ENCODE measurements around the gene CD248.
A peak's percentile ranks its signal among the peaks of the same experiment; 100 is the strongest.

Gene CD248

GRCh38 chr11:66268952-66269905 is 47.6 kb downstream of the CD248 start:
- H3K9me3 Mint-ChIP-seq: no peaks in the 10 kb centered on the region
- peaks cover 35% of the 10 kb centered on the region for H3K4me1 Mint-ChIP-seq
- no peak for ATAC-seq
- no peaks in the 10 kb centered on the region for H3K27me3 Mint-ChIP-seq
- peaks cover 43% of the 10 kb centered on the region for H3K36me3 Mint-ChIP-seq
- H3K4me3 Mint-ChIP-seq: peak overlapping the region; percentile 92
- peak overlapping the region; percentile 90 for H3K27ac Mint-ChIP-seq

GRCh38 chr11:66268244-66268951 is 48.4 kb downstream of the CD248 start, which contains the start of gene RAB1B:
TSS of gene RAB1B (plus strand) at chr11:66268639. CDS start at chr11:66268680, 41 bp downstream.
- no peaks in the 10 kb centered on the region for H3K9me3 Mint-ChIP-seq
- H3K27me3 Mint-ChIP-seq: no peaks in the 10 kb centered on the region
- H3K27ac Mint-ChIP-seq: peak within 1 kb of the TSS; percentile 90
- peaks cover 35% of the 10 kb centered on the region for H3K4me1 Mint-ChIP-seq
- H3K4me3 Mint-ChIP-seq: peak within 1 kb of the TSS; percentile 92
- peaks cover 43% of the 10 kb centered on the region for H3K36me3 Mint-ChIP-seq
- ATAC-seq: peak; percentile 94

DNA sequence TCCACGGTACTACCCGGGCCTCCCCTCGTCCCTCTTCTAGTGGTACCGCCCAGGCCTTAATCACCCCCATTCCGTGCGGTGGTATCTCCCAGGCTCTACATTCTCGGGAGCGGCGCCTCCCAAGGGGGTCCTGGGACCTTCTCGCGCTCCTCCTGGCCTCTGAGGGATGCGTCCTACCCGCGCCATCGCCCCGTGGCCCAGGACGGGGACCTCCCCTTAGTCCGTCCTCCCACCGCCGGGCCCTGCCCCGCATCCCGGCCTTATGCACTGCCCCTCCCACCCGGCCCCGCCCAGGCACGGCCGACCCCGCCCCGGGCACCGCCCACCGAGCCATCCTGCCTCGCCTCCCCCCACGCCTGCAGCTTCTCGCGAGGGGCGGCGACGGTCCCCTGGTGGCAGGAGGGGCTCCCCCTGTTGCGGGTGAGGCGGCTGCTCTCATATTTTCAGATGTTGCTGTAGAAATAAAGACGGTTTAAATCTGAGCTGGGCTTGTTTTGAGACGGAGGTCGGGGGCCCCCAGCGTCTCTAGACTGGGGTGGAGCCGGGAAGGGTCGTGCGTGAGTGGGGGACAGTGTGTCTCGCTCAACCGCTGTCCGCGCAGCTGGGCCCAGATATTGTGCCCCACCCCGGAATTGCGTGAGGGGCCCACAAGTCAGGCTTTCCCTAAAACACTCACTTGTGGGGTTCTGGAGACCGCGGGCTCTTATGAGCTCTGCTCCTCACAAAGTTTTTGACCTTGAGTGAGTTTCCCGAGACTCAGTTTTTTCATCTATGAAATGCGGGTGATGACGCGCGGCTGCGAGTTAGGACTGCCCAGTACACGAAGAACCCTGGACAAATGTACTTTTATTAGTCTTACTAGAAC is 49.2 kb downstream of the CD248 start:
- H3K4me3 Mint-ChIP-seq: peak overlapping the region; percentile 92
- H3K27me3 Mint-ChIP-seq: no peaks in the 10 kb centered on the region
- peaks cover 43% of the 10 kb centered on the region for H3K36me3 Mint-ChIP-seq
- peak; percentile 82 for ATAC-seq
- H3K27ac Mint-ChIP-seq: peak overlapping the region; percentile 90
- H3K4me1 Mint-ChIP-seq: peaks cover 35% of the 10 kb centered on the region
- H3K9me3 Mint-ChIP-seq: no peaks in the 10 kb centered on the region

GRCh38 chr11:66267039-66267378 is 49.8 kb downstream of the CD248 start:
- Mint-ChIP-seq H3K27me3 (no peaks in the 10 kb centered on the region), H3K9me3 (no peaks in the 10 kb centered on the region), H3K27ac (peak overlapping the region; percentile 90), H3K36me3 (peaks cover 46% of the 10 kb centered on the region), H3K4me3 (peak overlapping the region; percentile 92), H3K4me1 (peaks cover 35% of the 10 kb centered on the region)
- ATAC-seq: no peak

DNA sequence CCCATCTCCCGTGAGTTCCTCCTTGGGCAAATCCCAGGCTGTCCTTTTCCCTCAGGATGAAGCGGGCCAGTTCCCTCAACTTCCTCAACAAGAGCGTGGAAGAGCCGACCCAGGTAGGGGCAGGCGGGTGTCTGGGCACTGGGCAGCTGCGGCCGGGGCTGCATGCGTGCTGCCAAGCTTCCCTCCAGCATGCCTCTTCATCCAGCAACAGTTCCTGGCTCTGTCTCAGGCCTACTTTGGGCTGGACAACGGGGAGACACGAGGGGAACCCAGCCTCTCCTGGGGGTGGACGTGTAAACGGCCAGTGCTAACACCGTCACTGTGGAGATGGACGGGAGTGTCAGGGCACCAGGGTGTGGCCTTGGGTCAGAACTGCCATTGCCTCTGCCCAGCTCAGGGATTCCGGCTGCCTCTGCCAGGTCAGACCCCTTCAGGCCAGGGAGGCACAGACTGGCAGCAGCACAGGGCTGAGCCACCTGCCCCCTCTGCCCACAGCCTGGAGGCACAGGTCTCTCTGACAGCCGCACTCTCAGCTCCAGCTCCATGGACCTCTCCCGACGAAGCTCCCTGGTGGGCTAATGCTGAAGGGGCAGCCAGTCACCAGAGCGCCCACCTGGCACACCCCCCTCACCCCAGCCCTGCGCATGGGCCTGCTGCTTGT is 50.3 kb downstream of the CD248 start:
- Mint-ChIP-seq H3K36me3 (peaks cover 47% of the 10 kb centered on the region), H3K27me3 (no peaks in the 10 kb centered on the region), H3K9me3 (no peaks in the 10 kb centered on the region), H3K4me1 (peaks cover 37% of the 10 kb centered on the region), H3K4me3 (peak overlapping the region; percentile 92), H3K27ac (peak overlapping the region; percentile 90)
- ATAC-seq: no peak

GRCh38 chr11:66265531-66266377 is 51.1 kb downstream of the CD248 start:
- Mint-ChIP-seq H3K27me3 (no peaks in the 10 kb centered on the region), H3K4me3 (no peak overlapping the region), H3K4me1 (peaks cover 38% of the 10 kb centered on the region), H3K9me3 (no peaks in the 10 kb centered on the region), H3K36me3 (peaks cover 52% of the 10 kb centered on the region), H3K27ac (no peak overlapping the region)
- ATAC-seq: no peak

DNA sequence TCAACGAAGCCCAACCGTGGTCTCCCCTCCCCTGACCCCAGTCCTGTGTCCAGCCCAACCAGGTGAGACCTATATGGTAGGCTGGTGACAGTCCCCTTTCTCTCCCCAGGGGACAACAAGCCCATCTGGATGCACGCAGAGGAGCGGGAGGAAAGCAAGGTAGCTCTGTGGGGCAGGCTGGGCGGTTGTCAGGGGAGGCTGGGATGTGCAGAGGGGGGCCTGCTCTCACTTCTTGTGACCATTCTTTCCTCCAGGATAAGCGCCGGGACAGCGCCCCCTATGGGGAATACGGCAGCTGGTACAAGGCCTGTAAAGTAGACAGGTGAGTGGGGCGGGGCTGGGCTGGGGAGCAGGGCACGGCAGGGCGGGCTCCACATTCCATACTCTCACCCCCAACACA is 51.9 kb downstream of the CD248 start:
- H3K27me3 Mint-ChIP-seq: no peaks in the 10 kb centered on the region
- peaks cover 57% of the 10 kb centered on the region for H3K36me3 Mint-ChIP-seq
- H3K4me3 Mint-ChIP-seq: no peak overlapping the region
- no peaks in the 10 kb centered on the region for H3K9me3 Mint-ChIP-seq
- peaks cover 38% of the 10 kb centered on the region for H3K4me1 Mint-ChIP-seq
- no peak overlapping the region for H3K27ac Mint-ChIP-seq
- ATAC-seq: no peak
